Neural cell (in vitro differentiated cells): ENCODE data around the gene RAD50.

Experiments used
- EP300 ChIP-seq: fragments of 450-650 bp; conservative IDR thresholded peaks from 2 replicates; pipeline ENCODE4 v1.6.1; 2014; ENCODE audit warnings: antibody characterized with exemption, mild to moderate bottlenecking, moderate library complexity; ENCODE audit not compliant: poor library complexity, severe bottlenecking
- EZH2 ChIP-seq: fragments of 200-600, 300-800 bp; shearing (Covaris generic), sonication (generic); IDR thresholded peaks from 2 replicates; pipeline ENCODE4 v1.6.1; 2014; ENCODE audit warnings: antibody characterized with exemption, low read length, borderline replicate concordance, mild to moderate bottlenecking; ENCODE audit not compliant: insufficient read depth, poor library complexity, severe bottlenecking
- MXI1 ChIP-seq: fragments of 450-650 bp; conservative IDR thresholded peaks from 2 replicates; pipeline ENCODE4 v1.6.1; 2014; ENCODE audit warnings: antibody characterized with exemption, mild to moderate bottlenecking; ENCODE audit not compliant: poor library complexity, severe bottlenecking
- POLR2AphosphoS5 ChIP-seq: IDR thresholded peaks from 2 replicates; pipeline ENCODE4 v1.6.1; 2012
- RAD21 ChIP-seq: fragments of 450-650 bp; conservative IDR thresholded peaks from 2 replicates; pipeline ENCODE4 v1.6.1; 2014; ENCODE audit warnings: antibody characterized with exemption, mild to moderate bottlenecking, moderate library complexity
- SMC3 ChIP-seq: fragments of 450-650 bp; conservative IDR thresholded peaks from 2 replicates; pipeline ENCODE4 v1.6.1; 2014; ENCODE audit warnings: antibody characterized with exemption, mild to moderate bottlenecking, moderate library complexity; ENCODE audit not compliant: poor library complexity
- TAF1 ChIP-seq: IDR thresholded peaks from 2 replicates; pipeline ENCODE4 v1.6.1; 2012; ENCODE audit warnings: low read depth
- TF ChIP-seq, protein P1 (sequence below): fragments of 450-650 bp; IDR thresholded peaks from 2 replicates; pipeline ENCODE4 v1.5.1; 2014; ENCODE audit warnings: antibody characterized with exemption, mild to moderate bottlenecking, moderate library complexity; ENCODE audit not compliant: poor library complexity, severe bottlenecking
- TF ChIP-seq, protein P2 (sequence below): IDR thresholded peaks from 2 replicates; pipeline ENCODE4 v1.6.1; 2012; ENCODE audit warnings: borderline replicate concordance

DNA sequence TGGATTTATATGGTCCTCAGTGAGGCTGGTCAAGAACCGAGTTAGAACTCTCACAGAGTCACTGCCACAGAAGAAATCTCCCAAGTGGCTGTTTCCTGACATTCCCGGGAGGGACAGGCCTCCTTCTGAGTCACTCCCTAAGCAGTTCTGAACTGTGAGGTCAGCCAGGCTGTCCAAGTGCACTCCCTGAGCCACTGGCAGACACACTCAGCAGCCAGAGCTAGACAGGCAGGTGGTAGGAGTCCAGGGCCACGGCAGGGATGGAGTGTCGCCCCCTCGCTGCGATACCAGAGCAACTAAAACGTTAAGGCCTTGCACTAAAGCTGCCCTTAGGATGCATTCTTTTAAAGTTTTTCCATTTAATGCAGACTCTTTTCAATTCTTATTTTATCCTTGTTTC lies 120.4 kb downstream of the RAD50 start:
- TF ChIP-seq, protein P1, sequence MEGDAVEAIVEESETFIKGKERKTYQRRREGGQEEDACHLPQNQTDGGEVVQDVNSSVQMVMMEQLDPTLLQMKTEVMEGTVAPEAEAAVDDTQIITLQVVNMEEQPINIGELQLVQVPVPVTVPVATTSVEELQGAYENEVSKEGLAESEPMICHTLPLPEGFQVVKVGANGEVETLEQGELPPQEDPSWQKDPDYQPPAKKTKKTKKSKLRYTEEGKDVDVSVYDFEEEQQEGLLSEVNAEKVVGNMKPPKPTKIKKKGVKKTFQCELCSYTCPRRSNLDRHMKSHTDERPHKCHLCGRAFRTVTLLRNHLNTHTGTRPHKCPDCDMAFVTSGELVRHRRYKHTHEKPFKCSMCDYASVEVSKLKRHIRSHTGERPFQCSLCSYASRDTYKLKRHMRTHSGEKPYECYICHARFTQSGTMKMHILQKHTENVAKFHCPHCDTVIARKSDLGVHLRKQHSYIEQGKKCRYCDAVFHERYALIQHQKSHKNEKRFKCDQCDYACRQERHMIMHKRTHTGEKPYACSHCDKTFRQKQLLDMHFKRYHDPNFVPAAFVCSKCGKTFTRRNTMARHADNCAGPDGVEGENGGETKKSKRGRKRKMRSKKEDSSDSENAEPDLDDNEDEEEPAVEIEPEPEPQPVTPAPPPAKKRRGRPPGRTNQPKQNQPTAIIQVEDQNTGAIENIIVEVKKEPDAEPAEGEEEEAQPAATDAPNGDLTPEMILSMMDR, result no peak
- TF ChIP-seq POLR2AphosphoS5 (no peak), EP300 (no peak), EZH2 (no peak), TAF1 (no peak), RAD21 (no peak), MXI1 (no peak), SMC3 (no peak)
- TF ChIP-seq, protein P2, sequence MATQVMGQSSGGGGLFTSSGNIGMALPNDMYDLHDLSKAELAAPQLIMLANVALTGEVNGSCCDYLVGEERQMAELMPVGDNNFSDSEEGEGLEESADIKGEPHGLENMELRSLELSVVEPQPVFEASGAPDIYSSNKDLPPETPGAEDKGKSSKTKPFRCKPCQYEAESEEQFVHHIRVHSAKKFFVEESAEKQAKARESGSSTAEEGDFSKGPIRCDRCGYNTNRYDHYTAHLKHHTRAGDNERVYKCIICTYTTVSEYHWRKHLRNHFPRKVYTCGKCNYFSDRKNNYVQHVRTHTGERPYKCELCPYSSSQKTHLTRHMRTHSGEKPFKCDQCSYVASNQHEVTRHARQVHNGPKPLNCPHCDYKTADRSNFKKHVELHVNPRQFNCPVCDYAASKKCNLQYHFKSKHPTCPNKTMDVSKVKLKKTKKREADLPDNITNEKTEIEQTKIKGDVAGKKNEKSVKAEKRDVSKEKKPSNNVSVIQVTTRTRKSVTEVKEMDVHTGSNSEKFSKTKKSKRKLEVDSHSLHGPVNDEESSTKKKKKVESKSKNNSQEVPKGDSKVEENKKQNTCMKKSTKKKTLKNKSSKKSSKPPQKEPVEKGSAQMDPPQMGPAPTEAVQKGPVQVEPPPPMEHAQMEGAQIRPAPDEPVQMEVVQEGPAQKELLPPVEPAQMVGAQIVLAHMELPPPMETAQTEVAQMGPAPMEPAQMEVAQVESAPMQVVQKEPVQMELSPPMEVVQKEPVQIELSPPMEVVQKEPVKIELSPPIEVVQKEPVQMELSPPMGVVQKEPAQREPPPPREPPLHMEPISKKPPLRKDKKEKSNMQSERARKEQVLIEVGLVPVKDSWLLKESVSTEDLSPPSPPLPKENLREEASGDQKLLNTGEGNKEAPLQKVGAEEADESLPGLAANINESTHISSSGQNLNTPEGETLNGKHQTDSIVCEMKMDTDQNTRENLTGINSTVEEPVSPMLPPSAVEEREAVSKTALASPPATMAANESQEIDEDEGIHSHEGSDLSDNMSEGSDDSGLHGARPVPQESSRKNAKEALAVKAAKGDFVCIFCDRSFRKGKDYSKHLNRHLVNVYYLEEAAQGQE, result no peak
